ENCODE results near the gene SERPINB7. TPM values are rescaled to one million over a fixed set of nuclear protein-coding genes. Genes with fewer than 3 reads are reported as not detected.

The SERPINB7 gene
- total RNA-seq, 1 donor from 2014 or later = not detected

DNA sequence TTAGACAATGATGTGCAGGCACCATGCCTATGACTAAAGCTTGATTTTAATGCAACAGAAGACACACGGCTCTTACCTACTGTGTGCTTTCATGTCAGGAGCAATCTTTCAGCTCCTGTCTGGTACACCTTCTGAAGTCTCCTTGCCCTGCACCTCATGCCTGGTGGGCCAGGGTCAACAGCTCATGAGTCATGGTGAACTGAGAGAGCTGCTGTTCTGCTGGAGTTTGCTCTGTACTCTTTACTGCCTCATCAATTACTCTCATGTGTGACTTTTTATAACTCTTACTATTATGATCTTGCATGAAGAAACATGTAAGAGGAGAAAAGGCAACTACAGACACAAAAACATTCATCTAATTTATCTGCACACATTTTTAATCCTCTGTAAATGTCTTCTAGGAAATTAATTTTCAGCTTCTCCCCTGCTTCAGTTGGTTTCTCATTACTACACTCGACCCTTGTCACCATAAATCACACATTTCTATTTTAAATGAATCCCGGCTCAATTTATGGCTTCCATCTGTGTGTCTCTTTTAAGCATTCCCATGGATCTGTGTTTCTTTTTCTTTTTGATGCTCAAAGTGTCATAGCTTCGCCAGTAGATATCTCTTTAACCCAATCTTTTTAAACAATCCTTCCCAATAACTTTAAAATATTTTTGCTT, 9.7 kb downstream of the SERPINB7 start:
- intact Hi-C loops (cut with micrococcal nuclease) = no loop called here

DNA sequence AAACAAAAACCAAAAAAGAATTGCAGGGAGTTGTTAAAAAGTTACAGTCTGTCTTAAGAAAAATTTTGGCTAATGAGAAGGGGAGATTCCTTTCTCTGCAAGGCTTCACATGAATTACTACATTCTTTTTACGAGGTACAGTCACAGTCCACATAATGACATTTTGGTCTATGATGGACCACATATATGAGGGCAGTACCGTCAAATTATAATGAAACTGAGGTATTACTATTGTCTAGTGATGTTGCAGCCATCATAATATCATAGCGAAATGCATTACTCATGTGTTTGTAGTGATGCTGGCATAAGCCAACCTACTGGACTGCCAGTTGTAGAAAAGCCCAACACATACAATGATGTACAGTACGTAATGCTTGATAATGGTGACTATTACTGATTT, 12.5 kb downstream of the SERPINB7 start:
- intact Hi-C loops (cut with micrococcal nuclease) = no loop called here

DNA sequence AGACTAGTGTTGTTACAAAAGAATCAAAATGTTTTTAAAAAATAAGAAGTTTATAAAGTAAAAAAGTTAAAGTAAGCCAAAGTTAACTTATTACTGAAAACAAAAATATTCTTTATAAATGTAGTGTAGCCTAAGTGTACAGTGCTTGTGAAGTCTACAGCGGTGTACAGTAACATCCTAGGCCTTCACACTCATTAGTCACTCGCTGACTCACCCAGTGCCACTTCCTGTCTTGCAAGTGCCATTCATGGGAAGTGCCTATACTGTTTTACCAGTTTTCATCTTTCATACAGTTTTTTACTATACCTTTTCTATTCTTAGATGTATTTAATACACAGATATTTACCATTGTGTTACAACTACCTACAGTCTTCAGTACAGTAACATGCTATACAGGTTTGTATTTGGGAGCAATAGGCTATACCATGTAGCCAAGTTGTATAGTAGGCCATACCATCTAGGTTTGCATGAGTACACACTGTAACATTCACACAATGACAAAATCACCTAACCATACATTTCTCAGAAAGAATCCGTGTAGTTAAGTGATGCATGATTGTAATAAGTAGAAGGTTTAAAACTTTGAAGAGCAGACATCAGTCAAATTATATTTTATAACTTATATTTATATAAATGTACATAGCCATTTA, 13.4 kb downstream of the SERPINB7 start:
- intact Hi-C loops (cut with micrococcal nuclease) = no loop called here

DNA sequence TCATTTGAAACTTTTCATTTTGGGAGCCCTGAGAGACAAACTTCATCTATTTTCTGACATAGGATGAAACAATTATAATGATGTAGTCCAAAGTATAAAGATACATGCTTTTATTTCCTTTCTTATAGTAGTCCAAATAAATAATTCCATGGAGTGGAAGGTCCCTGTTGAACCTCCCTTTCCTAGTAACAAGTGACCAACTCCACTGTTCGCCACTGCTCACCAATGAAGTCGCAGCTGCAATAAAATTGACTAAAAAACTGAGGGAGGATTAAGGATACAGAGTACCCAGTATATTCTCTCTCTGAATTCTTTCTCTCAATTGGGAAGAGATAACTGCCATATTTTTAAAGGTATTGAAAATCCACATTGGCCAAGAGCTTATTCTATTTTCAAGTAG, 14.1 kb downstream of the SERPINB7 start:
- intact Hi-C loops (cut with micrococcal nuclease) = no loop called here

DNA sequence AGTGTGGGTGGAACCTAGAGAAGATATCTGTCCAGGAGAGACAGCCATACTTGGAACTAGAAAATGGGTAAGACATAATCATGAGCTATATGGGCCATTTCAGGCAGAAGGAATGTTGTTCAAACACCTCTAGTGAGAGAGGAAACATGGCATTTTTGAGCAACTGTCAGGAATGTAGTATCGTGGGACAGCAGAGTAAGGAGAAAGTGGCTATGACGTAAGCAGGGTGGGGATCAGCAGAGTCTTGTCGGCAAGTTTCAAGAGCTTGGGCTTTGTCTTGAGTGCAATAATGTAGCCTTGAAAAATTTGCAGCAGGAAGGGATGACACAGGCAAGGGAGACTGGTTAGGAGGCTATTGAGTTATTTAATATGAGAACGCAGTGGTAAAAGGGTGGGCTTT, 20.4 kb downstream of the SERPINB7 start:
- intact Hi-C loops (cut with micrococcal nuclease) = no loop called here

DNA sequence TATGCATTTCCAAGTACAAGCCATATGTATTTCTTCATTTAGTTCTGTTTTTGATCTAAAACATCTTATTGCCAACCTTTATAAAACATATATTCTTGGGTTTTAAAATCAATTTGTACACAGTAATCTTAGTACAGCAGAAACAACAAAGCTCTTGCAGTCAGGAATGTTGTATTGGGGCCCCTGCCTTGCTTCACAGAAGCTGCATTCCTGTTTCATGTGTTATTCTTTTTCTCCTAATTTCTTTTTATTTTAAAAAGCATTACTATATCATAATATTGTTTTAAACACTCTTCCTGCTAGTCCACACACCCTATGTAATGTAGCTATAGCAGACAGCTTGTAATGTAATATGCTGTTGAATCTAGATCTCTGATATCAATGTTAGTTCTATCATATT, 24.0 kb downstream of the SERPINB7 start:
- intact Hi-C loops (cut with micrococcal nuclease) = no loop called here

DNA sequence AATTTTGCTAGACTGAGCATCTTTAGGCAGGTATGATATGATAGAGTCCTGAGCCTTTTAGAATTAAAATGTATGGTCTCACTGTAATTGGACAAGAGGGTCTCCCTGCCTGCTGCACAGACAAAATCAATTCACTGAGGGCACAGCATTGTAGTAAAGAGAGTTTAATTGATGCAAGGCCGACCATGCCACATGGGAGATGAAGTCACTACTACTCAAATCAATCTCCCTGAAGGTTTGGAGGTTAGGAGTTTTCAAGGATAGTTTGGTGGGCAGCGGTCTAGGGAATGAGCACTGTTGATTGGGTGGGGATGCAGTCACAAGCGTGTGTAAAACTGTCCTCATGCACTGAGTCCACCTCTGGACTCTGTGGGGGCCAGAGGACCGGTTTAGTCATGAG, 26.1 kb downstream of the SERPINB7 start:
- intact Hi-C loops (cut with micrococcal nuclease) = no loop called here

DNA sequence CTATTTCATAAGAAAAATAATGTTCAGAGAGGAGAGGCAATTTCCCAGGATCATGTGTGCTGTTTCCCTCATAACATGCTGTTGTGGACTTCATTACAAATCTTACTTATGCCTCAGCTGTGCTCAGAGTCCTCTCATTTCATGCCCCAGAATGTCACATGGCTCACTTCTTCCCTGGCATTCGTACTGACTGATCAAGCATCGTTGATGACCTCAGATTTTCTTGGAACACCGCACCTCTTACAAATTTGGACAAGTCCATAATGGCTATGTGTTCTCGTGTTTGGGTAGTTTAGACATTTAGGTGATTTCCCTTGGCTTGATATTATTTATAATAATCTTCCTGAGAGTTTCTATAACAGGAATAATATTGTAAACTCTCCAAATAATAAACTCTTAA, 32.9 kb downstream of the SERPINB7 start:
- intact Hi-C loops (cut with micrococcal nuclease) = no loop called here

DNA sequence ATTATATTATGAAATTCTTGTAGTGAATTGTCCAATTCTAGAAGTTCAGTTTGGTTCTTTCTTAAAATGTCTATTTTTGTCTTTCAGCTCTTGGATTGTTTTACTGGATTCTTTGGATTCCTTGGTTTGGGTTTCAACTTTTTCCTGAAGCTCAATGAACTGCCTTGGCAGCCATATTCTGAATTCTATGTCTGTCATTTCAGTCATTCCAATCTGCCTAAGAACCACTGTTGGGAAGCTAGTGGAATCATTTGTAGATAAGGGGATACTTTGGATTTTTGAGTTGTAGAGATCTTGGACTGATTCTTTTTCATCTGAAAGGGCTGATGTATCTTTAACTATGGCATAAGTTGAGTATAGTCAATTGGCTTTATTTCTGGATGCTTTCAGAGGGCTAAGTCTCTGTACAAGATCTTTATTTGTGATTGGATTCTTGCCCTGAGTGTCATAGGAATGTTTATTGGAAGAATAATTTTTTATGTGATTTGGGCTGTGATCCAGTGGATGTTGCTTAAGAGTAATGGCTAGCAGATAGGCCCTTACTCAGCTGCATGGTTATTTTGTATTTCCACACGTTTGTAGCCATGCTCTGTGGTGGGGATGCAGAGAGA, 42.3 kb downstream of the SERPINB7 start:
- intact Hi-C loops (cut with micrococcal nuclease) = no loop called here

DNA sequence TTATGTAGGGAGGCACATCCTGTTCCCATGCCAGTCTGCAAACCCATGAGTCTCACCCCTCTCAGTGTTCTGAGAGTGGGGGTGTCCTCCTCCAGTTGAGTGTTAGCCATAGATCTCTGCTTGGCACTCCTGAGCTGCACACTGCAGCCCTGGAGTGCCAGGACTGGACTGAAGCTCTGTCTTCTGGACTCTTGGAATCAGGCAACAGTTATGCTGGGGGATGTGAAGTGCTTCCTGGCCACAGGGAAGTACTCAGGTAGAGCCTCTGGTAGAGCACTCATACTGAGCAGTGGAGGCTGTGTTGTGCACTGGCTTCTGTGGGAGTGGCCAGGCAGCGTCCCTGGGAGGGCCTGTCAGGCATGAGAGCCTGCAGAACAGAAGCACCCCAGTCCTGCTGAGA, 43.0 kb downstream of the SERPINB7 start:
- intact Hi-C loops (cut with micrococcal nuclease) = no loop called here

DNA sequence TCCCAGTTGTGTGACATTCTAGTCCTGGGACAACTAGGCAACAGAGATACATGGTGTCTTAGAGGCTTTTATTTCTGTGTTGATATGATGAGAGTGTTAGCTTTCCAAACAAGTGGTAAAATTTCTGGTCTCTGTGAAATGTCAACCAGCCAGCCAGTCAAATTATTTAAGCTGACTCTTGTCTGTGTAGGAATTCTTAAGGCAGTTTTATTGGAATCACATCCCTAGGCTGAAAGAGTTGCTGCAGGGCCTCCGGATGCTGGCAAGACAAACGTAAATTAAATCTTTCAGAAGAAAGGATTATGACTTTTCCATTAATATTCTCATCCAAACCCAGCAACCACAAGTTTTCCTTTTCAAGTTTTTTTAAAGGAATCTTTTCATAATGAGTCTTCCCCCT, 44.6 kb downstream of the SERPINB7 start:
- intact Hi-C loops (cut with micrococcal nuclease) = no loop called here

DNA sequence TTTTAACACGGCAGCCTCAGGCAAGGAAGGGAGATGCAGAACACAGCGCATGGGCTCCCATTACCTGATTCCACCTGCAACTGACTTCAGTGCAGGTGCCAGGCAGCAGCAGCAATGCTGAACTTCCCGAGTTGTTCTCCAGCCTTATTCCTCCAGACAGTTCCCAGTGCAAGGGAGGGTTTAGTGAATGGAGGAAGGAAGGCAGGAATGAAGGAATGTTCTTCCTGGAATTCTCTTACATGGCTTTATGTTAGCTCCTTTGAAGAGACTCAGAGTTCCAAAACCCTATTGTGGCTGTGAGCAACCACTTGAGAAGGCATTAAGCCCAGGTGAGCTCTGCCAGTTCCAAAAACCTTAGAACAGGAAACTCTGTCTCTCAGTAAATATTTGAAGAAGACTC, 45.5 kb downstream of the SERPINB7 start:
- intact Hi-C loops (cut with micrococcal nuclease) = no loop called here

DNA sequence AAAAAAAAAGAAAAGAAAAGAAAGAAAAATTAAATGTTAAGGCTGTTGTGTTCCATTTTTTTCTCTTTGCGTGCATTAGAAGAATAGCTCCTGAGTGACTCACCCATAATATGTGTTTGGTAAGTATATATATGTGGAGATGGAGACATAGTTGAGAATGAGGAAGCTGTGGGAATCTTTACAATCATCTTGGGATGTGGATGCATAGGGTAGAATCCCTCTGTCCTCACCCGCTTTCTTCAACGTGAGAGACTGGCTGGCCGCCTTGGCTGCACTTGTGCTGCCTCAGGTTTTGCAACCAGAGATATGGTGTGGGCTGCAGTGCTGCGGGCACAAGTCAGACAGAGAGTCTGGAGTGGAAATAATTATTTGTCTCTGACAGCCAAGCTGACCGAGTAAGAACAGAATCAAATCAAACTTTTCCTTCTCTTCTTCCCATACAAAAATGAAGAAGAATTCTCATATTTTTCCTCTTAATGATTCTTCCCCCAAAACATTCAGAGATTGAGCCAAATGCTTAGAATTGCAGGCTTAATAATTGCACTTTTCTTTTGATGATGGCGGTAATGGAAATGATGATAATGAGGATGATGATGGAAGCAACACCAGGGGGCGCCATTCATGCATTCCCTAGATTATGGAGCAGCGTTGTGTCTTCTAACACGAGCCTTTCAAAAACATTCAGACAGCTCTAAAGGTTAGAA, 48.5 kb downstream of the SERPINB7 start:
- intact Hi-C loops (cut with micrococcal nuclease) = loop anchor here (1.0 kb wide), 5 partner anchors 21 to 171 kb away; no protein-coding TSS in a partner anchor

DNA sequence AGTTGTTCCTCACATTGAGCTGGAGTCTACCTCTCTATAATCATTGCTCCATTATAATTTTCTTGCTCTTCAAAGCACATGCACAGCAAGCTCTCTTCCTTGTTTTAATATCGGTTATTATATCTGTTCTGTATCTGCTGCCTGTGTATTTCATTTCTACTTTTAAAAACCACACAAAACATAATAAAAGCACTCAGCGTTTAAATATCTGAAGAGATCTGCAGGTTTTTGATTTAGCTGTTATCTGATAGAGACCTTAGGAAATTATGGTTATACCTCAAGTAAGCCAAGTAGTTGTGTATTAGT, 49.0 kb downstream of the SERPINB7 start:
- intact Hi-C loops (cut with micrococcal nuclease) = loop anchor here (1.0 kb wide), 5 partner anchors 20 to 170 kb away; no protein-coding TSS in a partner anchor

DNA sequence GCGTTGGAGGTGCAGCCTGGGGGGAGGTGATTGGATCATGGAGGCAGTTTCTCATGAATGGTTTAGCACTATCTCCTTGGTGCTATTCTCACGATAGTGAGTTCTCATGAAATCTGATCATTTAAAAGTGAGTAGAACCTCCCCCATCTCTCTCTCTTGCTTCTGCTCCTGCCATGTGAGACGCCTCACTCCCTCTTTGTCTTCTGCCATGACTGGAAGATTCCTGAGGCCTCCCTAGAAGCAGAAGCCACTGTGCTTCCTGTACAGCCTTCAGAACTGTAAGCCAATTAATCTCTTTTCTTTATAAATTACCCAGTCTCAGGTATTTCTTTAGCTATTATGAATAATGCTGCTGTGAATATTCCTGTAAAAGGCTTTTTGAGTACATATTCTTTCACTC, 52.9 kb downstream of the SERPINB7 start:
- intact Hi-C loops (cut with micrococcal nuclease) = no loop called here

DNA sequence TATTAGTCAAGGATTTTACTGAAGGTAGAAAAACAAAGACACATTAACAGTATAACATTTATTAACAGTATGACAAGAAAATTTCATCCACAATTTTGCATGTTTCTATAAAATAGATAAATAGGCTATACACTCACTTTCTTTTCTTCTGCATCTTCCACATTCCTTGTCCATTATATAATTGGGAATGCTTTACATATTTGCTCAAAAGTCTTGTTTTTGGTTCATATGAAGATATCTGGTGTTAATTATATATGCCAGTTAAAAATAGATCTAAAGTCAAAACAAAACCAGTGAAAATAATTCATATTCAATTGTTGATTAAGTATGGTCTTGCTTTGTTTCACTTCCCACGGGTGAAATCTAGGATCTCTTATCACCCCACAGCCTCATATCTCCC, 53.4 kb downstream of the SERPINB7 start:
- intact Hi-C loops (cut with micrococcal nuclease) = no loop called here

DNA sequence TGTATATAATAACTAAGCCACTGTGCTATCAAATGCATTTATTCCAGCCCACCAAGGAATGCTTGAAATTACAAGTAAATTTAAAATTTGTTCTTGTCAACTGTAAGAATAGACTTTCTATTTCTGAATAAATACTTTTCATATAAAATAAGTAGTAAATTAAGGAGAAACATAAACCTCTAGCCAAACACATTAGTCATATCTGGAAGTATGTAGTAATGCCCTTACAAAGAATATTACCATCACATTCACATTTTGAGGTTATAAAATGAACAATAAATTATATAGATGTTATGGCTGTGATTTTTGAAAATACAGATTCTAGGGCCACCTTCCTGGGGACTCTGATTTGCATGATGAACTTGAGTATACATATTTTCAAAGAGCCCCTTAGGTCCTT, 54.7 kb downstream of the SERPINB7 start:
- intact Hi-C loops (cut with micrococcal nuclease) = no loop called here

DNA sequence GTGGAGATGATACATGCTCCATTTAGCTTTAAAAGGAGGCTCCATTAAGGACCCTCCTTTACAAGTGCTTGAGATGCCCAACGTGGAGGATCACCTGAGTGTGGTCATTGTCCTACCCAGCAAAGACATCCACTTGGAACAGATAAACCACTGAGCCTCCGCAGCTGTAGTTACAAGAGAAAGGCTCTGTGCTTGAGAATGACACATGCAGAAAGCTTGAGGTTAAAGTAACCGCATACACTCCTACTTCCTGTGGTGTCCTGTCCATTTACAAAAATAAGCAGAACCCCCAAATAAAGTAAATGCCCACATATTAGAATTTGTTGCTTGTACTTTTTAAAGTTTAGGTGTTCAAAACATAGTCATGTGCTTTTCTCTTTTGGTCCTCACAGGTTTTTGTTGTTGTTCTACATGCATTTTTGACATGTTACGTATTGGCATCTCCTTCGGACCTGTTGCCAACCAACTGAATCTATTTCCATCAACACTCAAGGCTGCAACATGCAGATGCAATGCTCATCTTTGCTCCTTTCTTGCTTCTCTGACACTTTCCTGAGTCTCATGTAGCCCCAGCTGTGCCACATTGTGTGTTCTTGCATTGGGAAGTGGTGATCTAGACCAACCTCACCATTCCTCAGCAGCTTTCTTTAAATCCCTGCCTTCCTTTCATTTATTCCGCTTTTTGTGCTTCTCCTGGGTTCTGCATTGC, 56.0 kb downstream of the SERPINB7 start:
- intact Hi-C loops (cut with micrococcal nuclease) = no loop called here

DNA sequence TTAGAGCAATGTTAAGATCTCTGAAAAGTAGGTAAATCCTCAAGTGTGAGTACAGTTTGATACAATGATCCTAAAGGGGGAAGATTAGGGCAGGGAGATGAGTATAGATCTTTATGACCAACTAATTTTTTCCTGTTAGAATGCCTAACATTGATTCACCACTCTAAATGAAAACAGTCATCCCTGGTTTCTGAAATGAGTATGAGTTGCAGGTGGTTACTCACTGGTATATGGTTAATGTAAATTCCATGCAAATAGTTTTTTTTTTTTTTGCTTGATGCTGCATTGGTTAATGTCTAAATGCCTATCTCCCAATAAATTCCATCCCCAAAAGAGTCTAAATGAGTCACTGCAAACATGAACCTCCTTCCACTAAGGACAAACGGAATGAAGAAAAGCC, 57.3 kb downstream of the SERPINB7 start:
- intact Hi-C loops (cut with micrococcal nuclease) = no loop called here

DNA sequence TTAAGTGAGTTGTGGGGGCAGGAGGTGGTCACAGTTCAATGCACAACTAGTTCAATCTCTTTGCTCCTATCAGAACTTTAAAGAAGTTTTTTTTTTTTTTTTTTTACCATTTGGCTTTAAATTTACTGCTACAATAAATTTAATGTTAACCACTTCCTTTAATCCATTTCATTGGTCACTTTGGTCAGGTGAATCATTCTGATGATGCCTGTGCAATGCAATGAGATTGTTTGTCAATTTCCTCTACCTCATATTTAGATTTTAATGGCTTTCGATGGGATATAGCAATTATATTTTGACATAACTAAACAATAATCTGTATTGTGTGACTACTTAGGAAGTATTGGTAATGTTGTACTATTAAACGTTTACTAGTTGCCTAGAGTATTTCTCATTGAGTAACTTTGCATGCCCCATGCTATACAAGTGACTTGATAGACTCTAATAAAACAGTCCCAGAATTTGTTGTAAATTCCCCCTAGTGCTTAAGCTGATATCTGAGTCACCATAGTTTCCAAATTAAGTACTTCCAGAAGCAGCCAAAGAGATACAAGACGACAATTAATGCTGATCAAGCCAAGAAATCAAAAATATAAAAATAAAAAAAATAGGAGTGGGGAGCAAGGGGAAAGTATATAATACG, 59.4 kb downstream of the SERPINB7 start:
- intact Hi-C loops (cut with micrococcal nuclease) = no loop called here

DNA sequence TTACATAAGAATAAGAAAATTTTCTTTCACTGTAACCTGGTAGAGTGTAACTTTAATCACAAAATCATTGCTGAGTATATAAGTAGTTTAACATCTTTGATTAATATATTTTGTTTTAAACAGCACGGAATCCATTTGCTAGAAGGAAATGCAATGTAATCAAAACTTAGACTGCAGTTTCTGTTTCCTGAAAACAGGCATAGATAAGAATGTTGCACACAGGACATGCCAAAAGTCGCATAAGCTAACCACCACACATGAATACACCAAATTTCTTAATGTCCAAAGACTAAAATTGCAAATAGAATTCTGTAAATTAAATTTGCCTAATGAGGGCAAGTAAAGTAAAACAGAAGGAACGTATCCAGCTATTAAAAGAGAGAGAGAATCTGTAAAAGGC, 61.2 kb downstream of the SERPINB7 start:
- intact Hi-C loops (cut with micrococcal nuclease) = no loop called here

Data from T-helper 1 cell treated with Interleukin-12 subunit alpha and Interleukin-12 subunit beta and Interleukin-4 antibody, amounts not matched to agents 30 ng/mL and 1 ng/mL, for 36 hours (primary cell).